Right atrium auricular region (tissue), 2 donors: Measurements from ENCODE around the gene GGNBP2. TPM values are rescaled to one million over a fixed set of nuclear protein-coding genes. Genes with fewer than 3 reads are reported as not detected.

Experiments
- DNase-seq: peaks from one replicate; pipeline ENCODE4 v3.0.0-alpha.2; 2019; ENCODE audit warnings: low spot score
- H3K27ac ChIP-seq, 2 donors: fragments of 200-600 bp; sonication (generic); 1 replicate in 1 of 2; 2 replicates in 1 of 2; pipeline ENCODE4 v1.5.1; 2016 to 2019
- H3K27me3 ChIP-seq, 2 donors: fragments of 200-600 bp; sonication (generic); one replicate each; pipeline versions ENCODE4 v1.5.1 to v1.6.0; 2017 to 2019
- H3K36me3 ChIP-seq: fragments of 200-600 bp; sonication (generic); one replicate; pipeline ENCODE4 v1.5.1; 2016
- H3K4me1 ChIP-seq, 2 donors: fragments of 200-600 bp; sonication (generic); one replicate each; pipeline versions ENCODE4 v1.5.1 to v1.6.0; 2017 to 2019
- H3K4me3 ChIP-seq, 2 donors: fragments of 200-600 bp; sonication (generic); 1 replicate in 1 of 2; 2 replicates in 1 of 2; pipeline ENCODE4 v1.5.1; 2017 to 2019; ENCODE audit warnings: mild to moderate bottlenecking in 1 of 2, moderate library complexity in 1 of 2
- H3K9me3 ChIP-seq, 2 donors: fragments of 200-600 bp; sonication (generic); one replicate each; pipeline ENCODE4 v1.5.1; 2019
- total RNA-seq, 2 donors: library from RNA; depleted of rRNA; stranded (reverse); fragments of >200 nt; gene quantifications; one replicate each; pipeline ENCODE4 v1.1.0, GENCODE V29; 2016
- TF ChIP-seq, protein P1 (sequence below), 2 donors: fragments of 200-600 bp; sonication (generic); IDR thresholded peaks; one replicate each; pipeline ENCODE4 v1.5.1; 2019; ENCODE audit warnings: antibody characterized with exemption in 2 of 2

GGNBP2 gene
- total RNA-seq, 2 donors from 2014 or later, result 26.7 to 30.1 TPM

DNA sequence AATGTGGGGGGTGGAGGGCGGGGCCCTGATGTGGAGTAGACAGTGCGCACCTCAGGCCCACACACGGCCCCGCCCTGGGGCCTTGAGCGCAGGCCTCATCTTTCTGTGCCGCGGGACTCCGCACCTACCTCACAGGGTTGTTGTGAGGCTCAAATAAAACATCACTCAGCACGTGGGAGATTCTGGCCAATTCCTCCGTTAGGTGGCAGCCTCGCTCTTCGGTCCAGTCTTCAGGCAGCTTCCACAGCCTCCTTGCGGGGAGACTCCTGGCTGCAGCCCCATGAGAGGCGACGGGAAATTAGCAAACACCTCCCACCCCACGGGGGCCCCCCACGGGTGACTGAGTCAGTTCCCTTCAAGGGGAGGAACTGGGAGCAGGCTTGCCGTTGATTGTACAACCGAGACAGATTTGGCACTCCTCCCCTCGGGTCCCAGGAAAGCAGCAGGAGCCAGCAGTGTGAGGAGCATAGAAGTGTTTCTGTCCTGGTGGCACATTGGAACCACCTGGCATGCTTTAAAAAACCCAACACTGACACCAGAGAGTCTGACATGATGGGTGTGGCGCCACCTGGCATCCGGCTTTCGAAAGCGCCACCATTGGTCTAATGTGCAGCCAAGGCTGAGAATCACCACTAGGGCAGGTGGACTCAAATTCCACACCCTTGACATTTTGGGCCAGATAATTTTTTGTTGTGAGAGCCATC is 64.2 kb downstream of the GGNBP2 start:
- H3K4me1 ChIP-seq, result peaks cover 0 to 7% of the 10 kb centered on the region in 2 donors
- no peaks in the 10 kb centered on the region for H3K9me3 ChIP-seq
- H3K36me3 ChIP-seq, result no peaks in the 10 kb centered on the region
- no peak overlapping the region for H3K4me3 ChIP-seq
- no peak overlapping the region for H3K27ac ChIP-seq
- DNase-seq, result peak; percentile 65
- no peaks in the 10 kb centered on the region for H3K27me3 ChIP-seq
- TF ChIP-seq, protein P1, sequence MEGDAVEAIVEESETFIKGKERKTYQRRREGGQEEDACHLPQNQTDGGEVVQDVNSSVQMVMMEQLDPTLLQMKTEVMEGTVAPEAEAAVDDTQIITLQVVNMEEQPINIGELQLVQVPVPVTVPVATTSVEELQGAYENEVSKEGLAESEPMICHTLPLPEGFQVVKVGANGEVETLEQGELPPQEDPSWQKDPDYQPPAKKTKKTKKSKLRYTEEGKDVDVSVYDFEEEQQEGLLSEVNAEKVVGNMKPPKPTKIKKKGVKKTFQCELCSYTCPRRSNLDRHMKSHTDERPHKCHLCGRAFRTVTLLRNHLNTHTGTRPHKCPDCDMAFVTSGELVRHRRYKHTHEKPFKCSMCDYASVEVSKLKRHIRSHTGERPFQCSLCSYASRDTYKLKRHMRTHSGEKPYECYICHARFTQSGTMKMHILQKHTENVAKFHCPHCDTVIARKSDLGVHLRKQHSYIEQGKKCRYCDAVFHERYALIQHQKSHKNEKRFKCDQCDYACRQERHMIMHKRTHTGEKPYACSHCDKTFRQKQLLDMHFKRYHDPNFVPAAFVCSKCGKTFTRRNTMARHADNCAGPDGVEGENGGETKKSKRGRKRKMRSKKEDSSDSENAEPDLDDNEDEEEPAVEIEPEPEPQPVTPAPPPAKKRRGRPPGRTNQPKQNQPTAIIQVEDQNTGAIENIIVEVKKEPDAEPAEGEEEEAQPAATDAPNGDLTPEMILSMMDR (IDR thresholded peaks at IDR 0.05), result peak; percentile 24 to 52

DNA sequence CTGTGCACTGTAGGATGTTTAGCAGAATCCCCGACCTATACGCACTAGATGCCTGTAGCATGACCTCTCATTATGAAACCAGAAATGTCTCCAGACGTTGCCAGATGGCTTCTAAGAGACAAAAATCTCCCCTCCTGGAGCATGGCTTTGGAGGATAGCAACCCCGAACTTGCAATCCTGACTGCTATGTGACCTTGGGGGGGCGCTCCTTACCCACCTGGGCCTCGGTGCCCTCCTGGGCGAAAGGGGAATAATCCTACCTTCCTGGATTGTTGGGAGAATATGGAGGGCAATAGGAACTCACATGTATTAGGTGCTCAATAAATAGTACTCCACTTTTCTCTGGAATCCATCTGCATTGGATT is 64.8 kb downstream of the GGNBP2 start:
- Histone ChIP-seq H3K4me1 (peaks cover 0 to 7% of the 10 kb centered on the region in 2 donors), H3K27me3 (no peaks in the 10 kb centered on the region), H3K4me3 (no peak overlapping the region), H3K27ac (no peak overlapping the region), H3K36me3 (no peaks in the 10 kb centered on the region), H3K9me3 (no peaks in the 10 kb centered on the region)
- TF ChIP-seq, protein P1 (IDR thresholded peaks at IDR 0.05), result no peak
- no peak for DNase-seq

DNA sequence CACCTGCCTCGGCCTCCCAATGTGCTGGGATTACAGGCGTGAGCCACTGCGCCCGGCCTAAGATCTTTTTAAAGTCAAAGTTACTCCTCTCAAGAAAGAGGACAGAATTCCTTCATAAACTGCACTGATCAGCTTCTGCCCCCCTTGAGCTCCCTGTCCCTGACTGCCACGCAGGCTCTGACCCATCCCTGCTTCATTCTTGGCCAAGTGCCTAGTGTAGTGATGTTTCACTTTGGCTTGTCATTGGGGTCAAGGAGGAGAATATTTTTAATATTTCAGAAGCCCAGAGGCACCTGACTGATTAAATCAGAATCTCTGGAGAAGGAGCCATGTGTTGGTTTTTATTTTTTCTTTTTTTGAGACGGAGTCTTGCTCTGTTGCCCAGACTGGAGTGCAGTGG is 65.8 kb downstream of the GGNBP2 start:
- DNase-seq, result no peak
- TF ChIP-seq, protein P1 (IDR thresholded peaks at IDR 0.05), result no peak
- Histone ChIP-seq H3K9me3 (no peaks in the 10 kb centered on the region), H3K27me3 (no peaks in the 10 kb centered on the region), H3K36me3 (no peaks in the 10 kb centered on the region), H3K4me1 (peaks cover 0 to 7% of the 10 kb centered on the region in 2 donors), H3K4me3 (no peak overlapping the region), H3K27ac (no peak overlapping the region)

DNA sequence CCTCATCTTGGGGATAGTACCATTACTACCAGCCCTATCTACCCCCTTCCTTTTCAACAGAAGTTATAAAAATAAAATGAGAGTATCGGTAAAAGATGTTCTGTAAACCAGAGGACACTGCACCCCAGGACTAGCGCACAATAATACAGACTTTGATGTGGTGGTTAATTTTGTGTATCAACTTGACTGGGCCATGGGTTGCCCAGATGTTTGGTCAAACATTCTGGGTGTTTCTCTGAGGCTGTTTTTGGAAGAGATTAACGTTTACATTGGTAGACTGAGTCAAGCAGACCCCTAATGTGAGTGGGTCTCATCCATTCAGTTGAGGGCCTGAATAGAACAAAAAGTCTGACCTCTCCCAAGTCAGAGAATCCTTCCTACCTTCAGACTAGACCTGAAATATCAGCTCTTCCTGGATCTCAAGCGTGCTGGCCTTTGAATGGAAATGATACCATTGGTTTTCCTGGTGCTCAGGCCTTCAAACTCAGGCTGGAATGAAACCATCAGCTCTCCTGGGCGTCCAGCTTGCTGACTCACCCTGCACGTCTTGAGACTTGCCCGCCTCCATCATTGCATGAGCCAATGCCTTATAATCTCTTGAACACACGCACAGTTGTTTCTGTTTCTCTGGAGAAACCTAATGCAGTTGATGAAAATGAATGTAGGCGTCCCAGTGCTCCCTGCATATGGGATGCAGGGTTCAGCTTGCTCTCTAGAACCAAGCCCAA is 66.8 kb downstream of the GGNBP2 start:
- no peak for DNase-seq
- TF ChIP-seq, protein P1 (IDR thresholded peaks at IDR 0.05), result no peak
- no peaks in the 10 kb centered on the region for H3K36me3 ChIP-seq

DNA sequence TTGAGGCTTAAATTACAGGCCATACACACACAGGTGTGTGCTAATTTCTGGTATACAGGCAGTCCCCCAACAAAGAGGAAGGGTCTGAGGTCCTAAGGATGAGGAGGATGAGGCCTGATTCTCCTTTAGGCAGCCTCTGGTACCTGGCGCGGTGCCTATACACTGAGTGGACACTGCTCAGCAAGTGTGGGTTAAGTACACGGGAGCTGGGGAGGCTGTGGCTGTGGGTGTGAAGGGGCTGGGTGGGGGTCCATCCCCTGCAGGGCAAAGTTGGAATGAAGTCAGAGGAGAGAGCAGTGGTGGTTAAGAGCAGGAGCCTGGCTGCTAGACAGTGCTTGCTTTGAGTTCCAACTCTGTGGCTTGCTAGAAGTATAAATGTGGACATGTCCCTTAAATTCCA is 67.6 kb downstream of the GGNBP2 start:
- Histone ChIP-seq H3K36me3 (no peaks in the 10 kb centered on the region), H3K4me1 (peaks cover 0 to 7% of the 10 kb centered on the region in 2 donors), H3K4me3 (no peak overlapping the region), H3K27ac (no peak overlapping the region), H3K27me3 (no peaks in the 10 kb centered on the region), H3K9me3 (no peaks in the 10 kb centered on the region)
- DNase-seq, result no peak
- TF ChIP-seq, protein P1 (IDR thresholded peaks at IDR 0.05), result no peak

More for the DNA sequence above, 66.8 kb downstream of the GGNBP2 start:
- H3K27me3 ChIP-seq, result no peaks in the 10 kb centered on the region
- H3K27ac ChIP-seq, result no peak overlapping the region
- H3K4me1 ChIP-seq, result peaks cover 0 to 7% of the 10 kb centered on the region in 2 donors
- H3K9me3 ChIP-seq, result no peaks in the 10 kb centered on the region
- H3K4me3 ChIP-seq, result no peak overlapping the region
